IPS-18c (cell line): Measurements from ENCODE around the gene KIR2DL1.
"Not testable (repeated sequence)": the region's sequence is repeated elsewhere in the genome, so short reads cannot be mapped to it uniquely, and the experiment has no call there.

Experiments
- H3K4me3 ChIP-seq: 2 replicates; pipeline ENCODE4 v1.7.0; 2013; ENCODE audit warnings: low read depth, mild to moderate bottlenecking, low read length, moderate library complexity; ENCODE audit not compliant: insufficient read depth
- H3K9me3 ChIP-seq: one replicate; pipeline ENCODE4 v1.6.1; 2013; ENCODE audit warnings: mild to moderate bottlenecking, low read length, moderate library complexity; ENCODE audit not compliant: control insufficient read depth, insufficient read depth

Gene KIR2DL1

DNA sequence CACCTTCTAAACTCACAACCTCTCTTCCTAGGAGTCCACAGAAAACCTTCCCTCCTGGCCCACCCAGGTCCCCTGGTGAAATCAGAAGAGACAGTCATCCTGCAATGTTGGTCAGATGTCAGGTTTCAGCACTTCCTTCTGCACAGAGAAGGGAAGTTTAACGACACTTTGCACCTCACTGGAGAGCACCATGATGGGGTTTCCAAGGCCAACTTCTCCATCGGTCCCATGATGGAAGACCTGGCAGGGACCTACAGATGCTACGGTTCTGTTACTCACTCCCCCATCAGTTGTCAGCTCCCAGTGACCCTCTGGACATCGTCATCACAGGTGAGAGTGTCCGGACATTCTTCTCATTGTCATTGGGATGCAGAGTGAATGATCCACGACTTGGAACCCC, 11.0 kb upstream of the KIR2DL1 start:
- H3K9me3 ChIP-seq, H3K4me3 ChIP-seq: not testable (repeated sequence)

DNA sequence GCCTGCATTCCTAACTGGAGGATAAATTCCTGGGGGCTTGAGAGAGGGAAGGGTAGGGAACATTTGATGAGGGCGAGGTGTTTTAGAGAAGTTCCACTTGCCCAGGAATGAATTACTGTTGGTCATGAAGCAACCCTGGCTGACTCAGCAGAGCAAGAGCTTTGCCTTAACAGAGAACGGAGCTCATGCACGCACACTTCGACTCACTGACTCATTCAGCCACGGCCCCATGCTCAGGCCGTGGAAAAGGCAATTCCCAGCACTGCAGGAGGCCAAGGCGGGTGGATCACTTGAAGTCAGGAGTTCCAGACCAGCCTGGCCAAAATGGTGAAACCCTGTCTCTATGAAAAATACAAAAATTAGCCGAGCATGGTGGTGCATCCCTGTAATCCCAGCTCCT, 5.4 kb upstream of the KIR2DL1 start:
- not testable (repeated sequence) for H3K9me3 ChIP-seq, H3K4me3 ChIP-seq

DNA sequence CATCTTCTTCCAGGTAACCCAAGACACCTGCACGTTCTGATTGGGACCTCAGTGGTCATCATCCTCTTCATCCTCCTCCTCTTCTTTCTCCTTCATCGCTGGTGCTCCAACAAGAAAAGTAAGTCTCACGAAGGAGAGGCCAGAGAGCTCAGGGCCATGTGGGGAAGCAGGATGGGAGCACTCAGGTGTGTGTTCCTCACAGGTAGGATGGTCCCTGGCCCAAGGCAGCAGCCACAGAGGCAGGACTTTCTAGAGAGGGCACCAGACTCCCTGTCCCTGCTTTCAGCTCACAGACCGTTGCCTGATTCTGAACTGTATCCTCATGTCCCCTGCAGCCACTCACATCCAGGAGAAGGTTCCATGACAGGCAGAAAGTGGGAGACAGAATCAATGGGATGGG, 3.1 kb upstream of the KIR2DL1 start:
- not testable (repeated sequence) for H3K4me3 ChIP-seq, H3K9me3 ChIP-seq

DNA sequence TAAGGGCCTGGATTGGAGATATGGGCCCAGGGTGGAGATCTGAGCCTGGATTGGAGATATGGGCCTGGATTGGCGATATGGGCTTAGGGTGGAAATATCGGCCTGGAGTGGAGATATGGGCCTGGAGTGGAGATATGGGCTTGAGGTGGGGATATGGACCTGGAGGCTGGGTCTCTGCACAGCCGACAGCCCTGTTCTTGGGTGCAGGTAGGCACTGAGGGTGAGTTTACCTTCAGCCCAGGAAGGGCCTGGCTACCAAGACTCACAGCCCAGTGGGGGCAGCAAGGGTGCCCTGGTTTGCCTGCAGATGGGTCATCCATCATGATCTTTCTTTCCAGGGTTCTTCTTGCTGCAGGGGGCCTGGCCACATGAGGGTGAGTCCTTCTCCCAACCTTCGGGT, 918 bp downstream of the KIR2DL1 start:
- H3K9me3 ChIP-seq, result peaks cover 11% of the 10 kb centered on the region
- H3K4me3 ChIP-seq, result not testable (repeated sequence)

DNA sequence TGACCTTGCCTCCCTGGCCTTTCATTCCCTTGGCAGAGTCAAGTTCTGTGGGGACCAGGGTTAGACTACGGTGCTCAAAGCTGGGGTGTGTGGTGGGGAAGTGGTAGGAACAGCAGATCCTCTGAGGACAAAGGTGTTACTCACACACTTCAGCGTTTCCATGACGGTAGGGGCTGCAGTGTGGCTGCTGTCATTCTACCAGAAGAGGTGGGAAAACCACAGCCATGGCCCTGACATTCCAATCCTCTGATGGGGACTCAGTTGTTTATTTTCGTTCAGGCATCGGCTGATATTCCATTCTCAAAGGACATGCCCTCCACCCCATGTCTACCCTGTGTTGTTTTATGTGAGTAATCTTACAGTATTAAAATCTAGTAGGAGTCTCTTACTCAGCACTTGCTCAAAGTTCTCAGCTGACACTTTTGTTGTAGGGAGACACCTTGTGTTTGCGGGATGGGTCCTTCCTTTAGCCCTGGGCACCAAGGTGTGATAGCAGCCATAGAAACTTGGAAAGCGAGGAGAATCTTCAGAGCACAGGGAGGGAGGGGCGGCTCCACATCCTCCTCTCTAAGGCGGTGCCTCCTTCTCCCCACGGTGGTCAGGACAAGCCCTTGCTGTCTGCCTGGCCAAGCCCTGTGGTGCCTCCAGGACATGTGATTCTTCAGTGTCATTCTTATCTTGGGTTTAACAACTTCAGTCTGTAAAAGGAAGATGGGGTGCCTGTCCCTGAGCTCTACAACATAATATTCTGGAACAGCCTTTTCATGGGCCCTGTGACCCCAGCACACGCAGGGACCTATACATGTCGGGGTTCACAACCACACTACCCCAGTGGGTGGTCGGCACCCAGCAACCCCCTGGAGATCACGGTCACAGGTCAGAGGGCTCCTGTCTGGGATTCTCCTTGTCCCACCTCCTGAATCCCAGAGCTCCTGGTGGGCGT, 1.7 kb downstream of the KIR2DL1 start:
- not testable (repeated sequence) for H3K4me3 ChIP-seq

DNA sequence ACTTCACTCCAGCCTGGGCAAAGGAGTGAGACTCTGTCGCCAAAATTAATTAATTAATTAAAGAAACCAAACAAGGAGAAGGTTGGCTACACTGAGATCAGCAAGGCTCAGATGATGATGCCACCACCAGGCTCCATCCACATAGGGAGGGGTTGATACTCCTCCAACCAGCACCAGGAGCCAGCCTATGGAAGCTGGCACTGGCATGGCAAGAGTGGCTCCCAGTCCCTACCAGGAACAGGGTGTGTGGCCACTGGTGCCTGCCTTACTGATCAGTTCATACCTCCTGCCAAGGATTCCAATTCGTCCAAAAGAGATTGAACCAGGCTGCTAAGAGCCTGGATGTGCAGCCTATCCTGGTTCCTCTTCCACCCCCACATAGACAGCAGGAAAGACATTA, 3.1 kb downstream of the KIR2DL1 start:
- H3K9me3 ChIP-seq, result peaks cover 11% of the 10 kb centered on the region
- not testable (repeated sequence) for H3K4me3 ChIP-seq

More for the DNA sequence above, 1.7 kb downstream of the KIR2DL1 start:
- peaks cover 11% of the 10 kb centered on the region for H3K9me3 ChIP-seq

DNA sequence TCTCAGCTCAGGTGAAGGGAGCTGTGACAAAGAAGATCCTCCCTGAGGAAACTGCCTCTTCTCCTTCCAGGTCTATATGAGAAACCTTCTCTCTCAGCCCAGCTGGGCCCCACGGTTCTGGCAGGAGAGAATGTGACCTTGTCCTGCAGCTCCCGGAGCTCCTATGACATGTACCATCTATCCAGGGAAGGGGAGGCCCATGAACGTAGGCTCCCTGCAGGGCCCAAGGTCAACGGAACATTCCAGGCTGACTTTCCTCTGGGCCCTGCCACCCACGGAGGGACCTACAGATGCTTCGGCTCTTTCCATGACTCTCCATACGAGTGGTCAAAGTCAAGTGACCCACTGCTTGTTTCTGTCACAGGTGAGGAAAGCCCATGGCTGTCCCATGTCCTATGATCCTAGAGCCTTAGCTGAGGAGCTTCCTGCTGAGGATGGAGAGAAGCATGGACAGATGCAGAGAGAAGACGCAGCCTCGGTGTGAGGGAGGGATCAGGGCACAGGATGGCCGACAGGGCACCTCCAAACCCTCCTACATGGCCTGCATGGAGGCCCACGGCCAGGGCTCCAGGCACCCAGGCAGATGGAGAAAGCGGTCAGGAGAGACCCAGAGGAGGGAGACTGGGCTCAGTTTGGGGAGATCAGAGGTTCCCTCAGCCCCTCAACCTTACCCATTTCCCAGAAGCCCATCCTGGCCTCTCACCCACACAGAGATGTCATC, 5.7 kb downstream of the KIR2DL1 start:
- peaks cover 11% of the 10 kb centered on the region for H3K9me3 ChIP-seq
- not testable (repeated sequence) for H3K4me3 ChIP-seq

DNA sequence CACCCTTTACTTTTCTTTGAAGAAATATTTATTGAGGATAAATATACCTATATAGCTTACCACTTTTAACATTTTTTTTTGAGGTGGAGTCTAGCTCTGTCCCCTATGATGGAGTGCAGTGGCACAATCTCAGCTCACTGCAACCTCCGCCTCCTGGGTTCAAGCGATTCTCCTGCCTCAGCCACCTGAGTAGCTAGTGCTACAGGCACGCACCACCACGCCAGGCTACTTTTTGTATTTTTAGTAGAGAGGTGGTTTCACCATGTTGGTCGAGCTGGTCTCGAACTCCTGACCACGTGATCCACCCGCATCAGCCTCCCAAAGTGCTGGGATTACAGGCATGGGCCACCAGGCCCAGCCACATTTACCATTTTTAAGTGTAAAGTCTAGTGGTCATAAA, 6.2 kb downstream of the KIR2DL1 start:
- H3K4me3 ChIP-seq, result not testable (repeated sequence)
- peaks cover 12% of the 10 kb centered on the region for H3K9me3 ChIP-seq

DNA sequence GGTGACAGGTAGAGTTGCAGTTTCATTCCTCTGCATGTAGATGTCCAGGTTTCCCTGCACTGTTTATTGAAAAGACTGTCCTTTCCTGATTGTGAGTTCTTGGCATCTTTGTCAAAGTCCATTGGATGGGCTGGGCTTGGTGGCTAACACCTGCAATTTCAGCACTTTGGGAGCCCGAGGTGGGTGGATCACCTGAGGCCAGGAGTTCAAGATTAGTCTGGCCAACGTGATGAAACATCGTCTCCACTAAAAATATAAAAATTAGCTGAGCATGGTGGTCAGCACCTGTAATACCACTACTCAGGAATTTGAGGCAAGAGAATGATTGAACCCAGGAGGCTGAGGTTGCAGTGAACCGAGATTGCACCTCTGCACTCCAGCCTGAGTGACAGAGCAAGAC, 8.3 kb downstream of the KIR2DL1 start:
- H3K4me3 ChIP-seq, H3K9me3 ChIP-seq: not testable (repeated sequence)

DNA sequence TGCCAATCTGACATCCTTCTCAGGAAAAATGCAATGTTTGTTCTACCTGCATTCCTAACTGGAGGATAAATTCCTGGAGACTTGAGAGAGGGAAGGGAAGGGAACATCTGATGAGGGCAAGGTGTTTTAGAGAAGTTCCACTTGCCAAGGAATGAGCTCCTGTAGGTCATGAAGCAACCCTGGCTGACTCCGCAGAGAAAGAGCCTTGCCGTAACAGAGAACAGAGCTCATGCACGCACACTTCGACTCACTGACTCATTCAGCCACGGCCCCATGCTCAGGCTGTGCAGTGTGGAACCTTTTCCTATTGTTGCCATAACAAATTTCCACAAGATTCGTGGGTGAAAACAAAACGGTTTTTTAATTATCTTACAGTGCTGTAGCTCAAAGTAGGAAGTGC, 9.3 kb downstream of the KIR2DL1 start:
- H3K4me3 ChIP-seq, H3K9me3 ChIP-seq: not testable (repeated sequence)

DNA sequence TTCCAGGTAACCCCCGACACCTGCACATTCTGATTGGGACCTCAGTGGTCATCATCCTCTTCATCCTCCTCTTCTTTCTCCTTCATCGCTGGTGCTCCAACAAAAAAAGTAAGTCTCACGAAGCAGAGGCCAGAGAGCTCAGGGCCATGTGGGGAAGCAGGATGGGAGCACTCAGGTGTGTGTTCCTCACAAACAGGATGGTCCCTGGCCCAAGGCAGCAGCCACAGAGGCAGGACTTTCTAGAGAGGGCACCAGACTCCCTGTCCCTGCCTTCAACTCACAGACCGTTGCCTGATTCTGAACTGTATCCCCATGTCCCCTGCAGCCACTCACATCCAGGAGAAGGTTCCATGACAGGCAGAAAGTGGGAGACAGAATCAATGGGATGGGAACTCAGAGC, 13.3 kb downstream of the KIR2DL1 start:
- H3K9me3 ChIP-seq, result peaks cover 16% of the 10 kb centered on the region
- H3K4me3 ChIP-seq, result not testable (repeated sequence)

DNA sequence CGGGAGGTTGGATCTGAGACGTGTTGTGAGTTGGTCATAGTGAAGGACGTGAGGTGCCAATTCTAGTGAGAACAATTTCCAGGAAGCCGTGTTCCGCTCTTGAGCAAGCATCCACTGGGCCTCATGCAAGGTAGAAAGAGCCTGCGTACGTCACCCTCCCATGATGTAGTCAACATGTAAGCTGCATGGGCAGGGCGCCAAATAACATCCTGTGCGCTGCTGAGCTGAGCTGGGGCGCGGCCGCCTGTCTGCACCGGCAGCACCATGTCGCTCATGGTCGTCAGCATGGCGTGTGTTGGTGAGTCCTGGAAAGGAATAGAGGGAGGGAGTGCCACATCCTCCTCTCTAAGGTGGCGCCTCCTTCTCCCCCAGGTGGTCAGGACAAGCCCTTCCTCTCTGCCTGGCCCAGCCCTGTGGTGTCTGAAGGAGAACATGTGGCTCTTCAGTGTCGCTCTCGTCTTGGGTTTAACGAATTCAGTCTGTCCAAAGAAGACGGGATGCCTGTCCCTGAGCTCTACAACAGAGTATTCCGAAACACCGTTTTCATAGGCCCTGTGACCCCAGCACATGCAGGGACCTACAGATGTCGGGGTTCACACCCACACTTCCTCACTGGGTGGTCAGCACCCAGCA, 16.6 kb downstream of the KIR2DL1 start:
- peaks cover 24% of the 10 kb centered on the region for H3K9me3 ChIP-seq
- not testable (repeated sequence) for H3K4me3 ChIP-seq

DNA sequence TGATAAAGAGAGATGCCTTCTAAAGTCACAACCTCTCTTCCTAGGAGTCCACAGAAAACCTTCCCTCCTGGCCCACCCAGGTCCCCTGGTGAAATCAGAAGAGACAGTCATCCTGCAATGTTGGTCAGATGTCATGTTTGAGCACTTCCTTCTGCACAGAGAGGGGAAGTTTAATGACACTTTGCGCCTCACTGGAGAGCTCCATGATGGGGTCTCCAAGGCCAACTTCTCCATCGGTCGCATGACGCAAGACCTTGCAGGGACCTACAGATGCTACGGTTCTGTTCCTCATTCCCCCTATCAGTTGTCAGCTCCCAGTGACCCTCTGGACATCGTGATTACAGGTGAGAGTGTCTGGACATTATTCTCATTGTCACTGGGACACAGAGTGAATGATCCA, 18.6 kb downstream of the KIR2DL1 start:
- H3K9me3 ChIP-seq, result peaks cover 25% of the 10 kb centered on the region
- H3K4me3 ChIP-seq, result not testable (repeated sequence)

DNA sequence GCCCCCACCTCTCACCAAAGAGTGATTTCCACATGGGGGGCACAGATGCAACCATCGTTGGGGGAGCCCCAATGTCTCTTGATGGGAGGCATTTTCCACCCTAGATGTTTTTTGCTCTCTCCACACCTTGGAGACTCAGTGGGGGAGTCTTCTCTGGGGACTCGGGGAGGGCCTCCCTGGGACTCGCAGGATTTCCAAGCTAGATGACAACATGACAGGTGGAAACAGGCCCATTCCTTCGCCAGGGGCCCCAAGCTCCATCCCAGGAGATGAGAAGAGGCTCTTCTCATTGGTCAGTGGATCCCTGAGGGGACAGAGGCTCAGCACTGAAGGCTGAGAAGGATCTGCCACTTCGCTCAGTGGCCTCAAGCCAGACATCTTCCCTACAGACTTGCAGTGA, 21.1 kb downstream of the KIR2DL1 start:
- Histone ChIP-seq H3K4me3 (no peak overlapping the region), H3K9me3 (peaks cover 22% of the 10 kb centered on the region)

DNA sequence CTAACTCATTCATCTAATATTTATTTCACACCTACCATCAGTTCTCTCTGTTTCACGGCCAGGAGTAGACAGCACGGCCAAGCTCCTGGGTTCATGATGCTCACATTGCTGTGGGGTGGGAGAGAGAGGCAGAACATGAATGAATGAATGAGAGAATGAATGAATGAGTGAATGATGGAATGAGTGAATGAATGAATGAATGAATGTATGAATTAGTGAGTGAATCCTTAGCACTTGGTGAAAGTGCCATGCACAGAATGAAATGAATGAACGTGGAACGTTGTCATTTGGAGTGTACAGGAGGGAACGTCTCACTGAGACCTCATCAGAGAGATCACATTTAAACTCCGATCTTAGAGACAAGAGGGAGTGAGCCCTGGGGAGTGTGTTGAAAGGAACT, 21.9 kb downstream of the KIR2DL1 start:
- H3K4me3 ChIP-seq, result no peak overlapping the region
- peaks cover 20% of the 10 kb centered on the region for H3K9me3 ChIP-seq

DNA sequence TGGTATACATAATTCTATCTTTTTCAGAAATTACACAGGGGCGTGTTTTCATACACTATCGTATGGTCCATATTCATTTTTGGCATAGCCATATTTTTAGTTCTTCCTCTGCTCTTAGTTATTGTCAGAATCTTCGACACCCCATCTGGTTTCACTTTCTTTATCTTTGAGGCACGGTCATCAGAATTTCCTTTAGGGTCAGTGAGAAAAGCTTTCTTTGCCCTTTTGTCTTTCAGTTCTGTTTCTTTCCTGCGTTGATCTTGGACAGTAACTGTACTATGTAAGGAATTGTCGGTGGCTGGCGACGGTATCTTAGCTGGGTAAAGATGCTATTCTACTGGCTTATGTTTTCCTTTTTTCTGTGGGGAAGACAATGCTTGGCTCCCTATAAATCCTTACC, 23.2 kb downstream of the KIR2DL1 start:
- no peak overlapping the region for H3K4me3 ChIP-seq
- peaks cover 16% of the 10 kb centered on the region for H3K9me3 ChIP-seq

DNA sequence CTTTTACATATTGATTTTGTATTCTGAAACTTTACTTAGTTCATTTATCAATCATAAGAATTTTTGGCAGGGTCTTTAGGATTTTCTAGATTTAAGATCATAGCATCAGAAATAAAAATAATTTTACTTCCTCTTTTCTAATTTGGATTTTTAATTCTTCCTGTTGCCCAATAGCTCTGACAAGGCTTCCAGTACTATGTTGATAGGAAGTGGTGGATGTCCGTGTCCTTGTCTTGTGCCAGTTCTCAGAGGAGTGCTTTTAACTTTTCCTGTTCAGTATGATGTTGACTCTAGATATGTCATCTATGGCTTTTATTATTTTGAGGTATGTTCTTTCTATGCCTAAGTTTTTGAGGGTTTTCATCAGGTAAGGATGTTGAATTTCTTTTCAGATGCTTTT, 26.2 kb downstream of the KIR2DL1 start:
- peaks cover 9% of the 10 kb centered on the region for H3K9me3 ChIP-seq
- H3K4me3 ChIP-seq, result no peak overlapping the region

DNA sequence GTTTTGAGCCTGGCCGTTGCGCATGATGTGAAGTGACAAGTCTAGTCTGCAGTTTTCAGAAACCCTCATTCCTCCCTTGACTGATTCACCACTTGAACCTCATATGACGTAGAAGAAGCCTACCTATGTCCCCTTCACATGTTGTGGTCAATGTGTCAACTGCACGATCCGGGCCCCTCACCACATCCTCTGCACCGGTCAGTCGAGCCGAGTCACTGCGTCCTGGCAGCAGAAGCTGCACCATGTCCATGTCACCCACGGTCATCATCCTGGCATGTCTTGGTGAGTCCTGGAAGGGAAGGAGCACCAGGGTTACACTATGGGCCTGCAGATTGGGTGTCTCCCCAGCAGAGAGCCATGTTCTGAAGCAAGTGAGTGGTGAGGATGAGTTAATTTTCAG, 33.8 kb downstream of the KIR2DL1 start, which contains the start of gene KIR2DL4:
Gene KIR2DL4, plus strand, starts transcription at position 201 of the 400 bp plus-strand sequence. Its CDS starts 42 bp downstream, at position 243.
- Histone ChIP-seq H3K4me3 (no peak within 1 kb of the TSS; the same call in 1 of the 2 replicates), H3K9me3 (peaks cover 15% of the 10 kb centered on the region)
